NCI-H2171 treated with DMSO at 0.1 percent for 48 hours (cell line): ENCODE results near the gene ASIC2.
A peak's percentile ranks its signal among the peaks of the same experiment; 100 is the strongest.

Source experiments
- DNase-seq: peaks from one replicate; lab custom pipeline; 2025; lab: John Stamatoyannopoulos, UW

Gene ASIC2

DNA sequence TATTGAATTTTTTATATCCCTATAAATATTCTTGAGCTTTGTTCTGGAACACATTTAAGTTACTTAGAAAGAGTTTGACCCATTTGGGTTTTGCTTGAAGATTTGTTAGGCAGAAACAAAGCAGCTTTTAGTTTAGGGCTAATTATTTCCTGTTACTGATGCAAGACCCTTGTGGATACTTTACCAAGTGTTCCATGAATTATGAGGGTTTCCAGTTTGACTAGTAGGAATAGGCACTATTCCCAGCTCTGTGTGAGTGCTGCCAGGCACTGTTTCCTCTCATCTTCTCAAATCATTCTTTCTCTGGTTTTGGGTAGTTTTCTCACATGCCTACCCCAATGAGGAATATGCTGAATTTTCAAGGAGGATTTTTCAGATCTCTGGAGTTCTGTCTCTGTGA lies 221.4 kb downstream of the ASIC2 start:
- no peak for DNase-seq

DNA sequence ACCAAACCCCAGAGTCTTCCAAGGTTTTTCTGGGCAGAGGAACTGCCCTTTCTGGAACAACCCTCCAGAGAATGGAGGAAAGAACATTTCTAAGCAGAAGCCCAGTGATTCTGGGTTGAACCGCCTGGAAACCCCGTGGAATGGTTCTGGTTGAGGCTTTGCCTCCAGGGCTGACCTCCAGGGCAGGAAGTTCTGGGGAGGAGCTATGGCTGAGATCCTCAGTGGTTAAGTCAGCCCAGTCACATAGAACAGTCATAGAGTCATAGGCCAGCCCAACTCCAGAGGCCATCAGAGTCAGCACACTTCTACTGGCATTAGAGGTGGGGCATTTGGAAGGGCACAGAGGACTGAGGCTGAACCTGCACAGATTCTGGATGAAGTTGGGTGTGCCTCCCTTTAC lies 235.5 kb downstream of the ASIC2 start:
- DNase-seq = no peak

DNA sequence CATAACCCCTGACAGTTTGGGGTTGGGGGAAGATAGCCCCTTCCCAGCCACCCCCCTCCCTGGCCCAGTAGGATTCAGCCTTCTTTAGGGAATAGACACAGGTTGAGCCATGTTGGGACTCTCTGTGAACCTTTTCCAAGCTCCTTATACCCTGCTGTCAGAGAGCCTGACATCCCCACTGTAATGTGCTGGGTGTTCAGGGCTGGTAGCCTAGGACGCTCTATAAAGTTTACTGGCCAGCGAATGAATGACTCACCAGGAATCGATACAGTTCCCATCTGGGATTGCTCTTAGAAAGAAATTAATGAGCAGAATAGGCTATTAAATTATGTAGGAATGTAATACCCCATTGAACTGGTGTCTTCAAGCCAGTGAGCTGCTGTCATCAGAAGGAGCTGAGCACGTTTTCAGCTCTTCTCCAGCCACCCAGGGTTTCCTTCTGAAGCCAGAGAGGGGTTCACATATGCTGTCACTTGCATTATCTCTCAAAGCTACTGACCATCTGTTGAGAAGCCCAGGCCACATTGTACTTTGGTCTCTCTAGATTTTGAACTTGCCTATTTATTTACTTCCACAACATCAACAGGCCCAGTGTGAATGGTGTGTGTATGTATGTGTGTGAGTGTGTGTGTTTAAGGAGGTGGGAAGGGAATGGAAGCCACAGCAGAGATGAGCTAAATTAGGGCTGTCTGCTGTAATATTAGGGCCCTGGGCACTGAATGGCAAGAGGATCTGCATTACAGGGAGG lies 236.5 kb downstream of the ASIC2 start:
- no peak for DNase-seq

DNA sequence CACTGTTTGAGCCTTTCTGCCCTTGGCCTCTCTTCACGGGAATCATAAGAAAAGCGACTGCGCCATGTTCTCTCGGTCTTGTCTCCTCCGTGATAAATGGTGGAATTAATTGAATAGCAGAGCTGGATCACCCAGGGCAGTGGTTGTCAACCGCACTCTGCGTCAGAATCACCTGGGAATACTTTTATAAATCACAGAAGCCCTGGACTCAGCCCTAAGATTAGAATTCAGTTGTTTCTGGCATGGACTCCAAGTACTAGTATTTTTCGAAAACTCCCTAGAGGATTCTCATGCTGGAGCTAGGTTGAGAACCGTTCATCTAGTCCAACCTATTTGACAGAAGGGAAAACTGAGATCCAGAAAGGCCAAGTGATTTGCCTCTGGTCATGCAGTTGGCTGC lies 237.3 kb downstream of the ASIC2 start:
- no peak for DNase-seq

DNA sequence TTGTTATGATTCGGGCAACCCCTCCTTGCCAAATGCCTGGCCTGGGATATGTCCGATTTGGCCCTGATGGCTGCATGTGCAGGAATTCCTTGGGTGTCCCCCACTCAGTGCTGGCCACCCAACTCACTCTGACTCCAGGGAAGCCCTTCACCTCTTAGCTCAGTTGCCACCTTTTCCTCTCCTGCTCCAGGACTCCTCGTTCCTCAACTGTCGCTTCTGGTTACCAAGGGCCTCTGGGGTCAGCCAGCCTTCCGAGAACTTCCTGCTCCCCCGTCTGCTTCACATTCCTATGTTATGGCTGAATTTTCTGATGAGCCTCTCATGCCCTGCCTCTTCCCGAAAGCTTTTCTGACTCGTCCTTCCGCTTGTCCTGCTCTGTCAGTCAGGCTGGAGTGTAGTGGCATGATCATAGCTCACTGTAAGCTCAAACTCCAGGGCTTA lies 237.9 kb downstream of the ASIC2 start:
- no peak for DNase-seq

DNA sequence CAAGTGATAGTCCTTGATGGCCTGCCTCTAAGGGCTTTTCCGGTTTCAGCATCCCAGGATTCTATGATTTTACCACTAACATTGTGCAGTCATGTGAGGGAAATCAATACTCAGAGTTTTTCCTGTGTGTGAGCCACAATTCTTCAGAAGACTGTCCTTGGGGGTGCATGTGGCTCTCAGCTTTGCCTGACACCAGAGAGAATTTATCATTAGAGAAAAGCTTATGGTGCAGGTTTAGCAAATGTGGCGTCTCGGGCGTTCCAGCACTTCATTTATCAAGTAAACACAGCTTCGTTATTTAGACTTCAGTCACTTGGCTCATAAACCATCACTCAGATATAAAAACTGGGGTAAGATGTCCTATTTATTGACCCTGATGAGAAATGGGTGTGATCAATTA lies 238.7 kb downstream of the ASIC2 start:
- no peak for DNase-seq

DNA sequence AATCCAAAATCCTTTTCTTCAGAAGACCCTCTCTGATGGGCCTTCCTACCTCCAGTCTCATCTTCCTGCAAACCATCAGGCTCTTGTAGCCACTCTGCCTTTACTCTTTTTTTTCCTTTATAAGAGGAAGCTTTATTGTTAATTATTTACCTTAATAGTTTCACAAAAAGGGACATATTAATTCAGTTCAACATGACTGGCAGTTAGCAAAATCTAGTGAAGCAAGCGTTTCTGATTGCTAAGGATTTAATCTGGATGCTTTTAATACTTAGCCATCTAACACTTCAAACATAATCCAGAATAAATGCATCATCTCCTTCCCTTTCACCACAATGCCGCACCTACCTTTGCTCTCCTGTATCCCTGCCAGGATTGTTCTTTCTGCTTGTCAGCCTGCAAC lies 239.4 kb downstream of the ASIC2 start:
- DNase-seq = no peak

DNA sequence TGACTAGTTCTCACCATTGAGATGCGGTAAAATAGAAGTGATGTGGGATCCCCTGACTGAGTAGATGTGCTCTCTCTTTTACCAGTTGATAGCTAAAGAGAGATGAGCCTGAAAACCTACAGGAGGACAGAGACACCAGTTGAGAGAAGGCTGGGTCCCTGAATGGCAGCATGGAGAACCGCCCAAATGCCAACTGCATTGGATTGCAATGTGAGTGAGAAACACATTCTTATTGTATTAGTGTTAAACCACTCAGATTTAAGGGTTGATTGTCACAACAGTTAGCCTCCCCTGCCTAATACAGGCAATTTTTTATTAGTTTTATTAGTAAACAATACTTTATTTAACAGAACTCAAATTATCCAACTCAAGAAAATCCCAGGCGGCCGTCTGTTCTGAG lies 240.2 kb downstream of the ASIC2 start:
- DNase-seq = no peak

DNA sequence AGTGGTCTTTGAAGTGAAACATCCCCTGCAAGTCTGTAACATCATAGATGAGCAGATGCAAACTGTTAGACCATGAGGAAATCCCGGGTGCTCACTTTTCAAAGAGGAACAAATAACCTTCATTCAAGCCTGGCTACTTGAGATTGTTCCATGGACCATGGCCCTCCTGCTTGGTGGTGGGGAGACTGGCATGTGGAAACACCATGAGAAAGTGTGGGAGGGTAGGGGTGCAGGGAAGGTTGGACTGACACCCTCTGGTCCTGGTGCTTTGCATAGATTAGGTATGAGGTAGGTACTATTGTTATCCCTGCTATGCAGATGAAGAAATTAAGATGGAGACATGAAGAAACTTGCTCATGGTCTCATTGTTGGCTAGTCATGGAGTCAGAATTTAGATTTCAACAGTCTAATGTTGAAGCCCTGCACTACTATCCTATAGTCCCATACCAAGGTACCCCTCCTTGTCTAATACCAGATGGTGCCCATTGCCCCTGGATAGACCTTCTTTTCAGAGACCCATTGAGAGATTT lies 242.4 kb downstream of the ASIC2 start:
- DNase-seq = no peak

DNA sequence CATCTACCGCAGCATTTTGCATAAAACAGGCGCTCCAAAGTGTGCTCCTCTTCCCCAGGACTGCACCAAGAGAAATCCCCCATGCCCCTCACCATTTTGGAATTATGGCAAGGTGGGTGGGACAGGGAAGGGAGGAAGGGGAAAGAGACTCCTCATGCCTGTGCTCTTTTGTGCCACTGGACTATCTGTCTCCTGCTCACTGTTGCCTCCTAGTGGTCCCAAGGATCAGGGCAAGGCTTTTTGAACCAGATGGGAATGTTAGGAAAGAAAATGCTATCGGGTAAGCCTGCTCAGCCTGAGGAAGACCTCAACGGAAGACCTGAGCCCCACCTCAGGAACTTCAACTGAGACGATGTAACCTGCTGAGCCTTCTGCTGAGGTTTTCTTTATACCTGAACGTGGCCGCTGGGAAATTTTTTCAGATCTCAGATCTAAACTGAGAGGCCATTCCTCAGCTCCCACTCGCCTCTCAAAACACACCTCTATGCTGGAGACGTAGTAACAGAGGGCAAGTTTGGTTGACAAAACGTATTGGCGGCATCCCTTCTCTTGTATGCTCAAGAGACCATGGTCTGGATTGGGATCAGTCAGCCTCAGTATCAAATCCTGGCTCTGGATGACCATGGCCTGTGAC lies 243.2 kb downstream of the ASIC2 start:
- peak; percentile 57 for DNase-seq

DNA sequence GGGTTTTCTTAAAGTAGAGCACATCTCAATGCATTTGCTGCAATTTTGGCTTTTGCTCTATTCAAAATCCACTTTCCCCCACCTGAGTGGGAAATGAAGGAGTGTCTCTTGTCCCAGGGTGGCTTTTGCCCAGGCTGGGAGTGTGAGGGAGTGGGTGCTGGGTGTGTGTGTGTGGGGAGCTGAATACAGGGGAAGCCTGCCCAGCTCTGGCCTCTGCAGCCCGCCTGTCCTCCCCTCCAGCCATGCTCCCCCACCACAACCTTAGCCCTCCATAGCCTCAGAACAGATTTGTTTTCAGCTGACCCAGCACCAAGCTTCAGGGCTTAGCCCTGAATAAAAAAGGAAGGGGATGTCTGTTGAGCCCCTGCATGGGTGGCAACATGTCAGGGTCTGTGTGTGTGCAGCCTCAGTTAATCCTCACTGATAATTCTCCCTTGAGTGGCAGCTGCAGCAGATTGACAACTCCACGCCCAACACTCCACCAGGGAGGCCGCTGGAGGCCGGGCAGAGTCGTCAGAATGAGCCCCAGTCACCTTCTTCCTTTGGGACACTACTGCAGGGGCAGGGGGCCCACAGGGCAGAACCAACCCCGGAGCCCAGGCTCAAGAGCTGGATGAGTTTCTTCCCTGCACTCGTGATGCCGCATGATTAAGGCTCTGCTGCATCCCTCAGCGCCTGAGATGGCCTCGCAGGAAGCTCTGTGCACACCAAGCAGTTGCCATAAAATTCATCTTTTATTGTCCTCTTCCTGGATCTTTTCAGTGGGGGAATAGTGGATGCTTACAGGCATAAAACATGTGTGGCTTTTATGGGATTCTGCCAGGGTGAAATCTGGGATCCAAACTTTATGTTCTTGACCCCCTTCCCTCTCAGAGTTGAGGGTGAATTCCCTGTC lies 246.5 kb downstream of the ASIC2 start:
- no peak for DNase-seq

DNA sequence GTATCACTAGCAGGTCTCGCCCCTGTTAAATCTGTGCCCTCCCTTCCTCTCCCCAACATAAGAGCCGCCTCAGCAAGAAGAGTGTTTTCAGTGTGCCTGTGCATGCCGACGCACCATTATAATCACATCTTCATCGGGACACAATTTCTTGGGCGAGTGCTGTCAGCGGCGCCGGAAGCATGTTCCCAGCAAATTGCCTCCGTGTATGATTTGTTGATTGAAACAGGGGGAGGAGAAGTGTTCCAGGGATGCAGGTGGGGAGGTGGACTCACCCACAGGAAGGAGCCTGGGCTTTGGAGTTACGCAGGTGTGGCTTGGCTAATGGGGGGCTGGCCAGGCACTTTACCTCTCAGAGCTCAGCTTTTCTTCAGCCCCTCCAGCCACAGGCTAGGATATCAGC lies 247.9 kb downstream of the ASIC2 start:
- no peak for DNase-seq

DNA sequence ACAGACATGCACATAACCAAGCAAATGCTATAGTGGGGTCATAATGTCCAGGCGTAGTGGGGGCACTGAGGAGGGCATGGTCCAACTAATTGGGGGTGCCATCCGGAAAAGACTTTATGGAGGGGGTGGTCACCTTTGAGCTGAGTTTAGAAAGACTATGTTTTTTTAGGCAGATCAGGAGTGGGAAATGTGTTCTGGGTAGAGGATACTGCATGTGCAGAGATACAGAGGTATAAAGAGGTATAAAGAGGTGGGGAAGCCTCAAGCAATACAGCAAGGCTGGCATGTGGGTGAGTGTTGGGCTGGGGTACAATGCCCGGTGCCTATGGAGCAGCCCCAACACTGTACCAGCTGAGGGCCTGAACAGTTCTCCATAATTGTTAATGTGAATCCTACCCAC lies 248.3 kb downstream of the ASIC2 start:
- no peak for DNase-seq

DNA sequence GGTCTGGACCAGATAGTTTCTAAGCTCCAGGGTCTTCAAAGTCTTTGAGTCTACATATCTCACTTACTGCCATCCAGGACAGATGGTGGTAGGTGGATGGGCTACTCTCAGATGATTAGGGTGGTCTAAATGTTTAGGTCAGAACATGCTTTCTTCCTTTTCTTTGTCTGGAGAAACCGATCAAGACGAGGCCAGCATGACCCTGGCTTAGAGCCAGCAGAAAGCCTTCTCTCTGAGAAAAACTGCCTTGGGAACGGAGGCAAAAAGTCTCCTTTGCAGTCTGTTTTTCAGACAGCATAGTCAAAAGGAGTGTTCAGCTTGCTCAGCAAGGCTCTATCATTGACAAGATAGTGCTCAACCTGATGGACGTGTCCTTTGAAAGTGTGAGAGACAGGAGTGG lies 252.6 kb downstream of the ASIC2 start:
- no peak for DNase-seq

DNA sequence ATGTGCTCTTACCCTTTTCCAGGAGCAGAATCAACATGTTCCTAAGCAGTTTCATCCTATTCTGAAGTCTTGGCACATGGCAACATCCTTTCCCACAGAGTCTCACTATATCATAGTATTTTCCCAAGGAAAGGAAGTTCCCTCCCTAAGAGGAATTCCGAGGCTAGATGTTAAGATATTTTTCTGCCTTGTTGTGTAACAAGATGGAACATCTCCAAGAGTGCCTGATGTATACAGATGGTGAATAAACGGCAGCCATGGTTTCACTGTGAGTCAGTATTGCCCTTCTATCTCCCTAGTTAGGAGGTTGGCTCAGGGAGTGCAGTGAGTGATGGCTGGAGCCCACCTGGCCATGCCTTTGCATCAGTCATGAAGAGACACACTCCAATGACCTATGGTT lies 253.2 kb downstream of the ASIC2 start:
- no peak for DNase-seq

DNA sequence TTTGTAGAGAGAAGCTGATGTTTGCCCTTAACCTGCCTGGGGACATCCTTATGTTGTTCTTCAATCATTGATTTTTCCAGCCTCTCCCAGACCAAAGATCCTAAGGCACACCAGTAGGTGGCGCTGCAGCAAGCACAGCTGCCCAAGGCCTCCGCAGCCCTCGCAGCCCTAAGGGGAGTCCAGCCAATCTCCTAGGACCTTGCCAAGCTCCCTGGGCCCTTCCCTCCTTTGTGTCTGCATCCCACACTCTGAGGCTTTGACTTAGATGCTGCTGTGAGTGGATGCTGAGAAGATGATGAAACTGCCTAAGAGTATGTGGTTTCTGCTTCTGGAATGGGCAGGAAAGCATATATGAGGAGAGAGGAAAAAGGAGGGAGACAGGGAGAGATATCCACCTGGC lies 254.4 kb downstream of the ASIC2 start:
- no peak for DNase-seq

DNA sequence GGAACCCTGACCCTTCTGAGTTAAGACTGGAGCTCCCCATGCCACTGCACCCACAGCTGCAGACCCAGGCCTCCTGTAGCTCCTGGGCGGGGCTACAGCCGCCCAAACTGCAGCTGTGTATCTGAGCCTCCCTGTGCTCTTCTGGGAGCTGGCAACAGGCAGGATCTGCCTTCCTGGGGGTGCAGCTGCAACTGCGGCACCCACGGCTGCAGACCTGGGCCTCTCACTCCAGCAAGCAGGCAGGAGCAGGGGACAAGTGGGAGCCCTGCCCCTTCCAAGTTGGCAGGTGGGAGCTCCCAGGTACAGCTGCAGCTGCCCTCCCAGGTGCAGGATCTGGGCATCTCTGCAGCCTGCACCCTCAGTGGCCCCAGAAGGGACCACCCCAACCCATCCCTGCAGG lies 259.9 kb downstream of the ASIC2 start:
- no peak for DNase-seq

DNA sequence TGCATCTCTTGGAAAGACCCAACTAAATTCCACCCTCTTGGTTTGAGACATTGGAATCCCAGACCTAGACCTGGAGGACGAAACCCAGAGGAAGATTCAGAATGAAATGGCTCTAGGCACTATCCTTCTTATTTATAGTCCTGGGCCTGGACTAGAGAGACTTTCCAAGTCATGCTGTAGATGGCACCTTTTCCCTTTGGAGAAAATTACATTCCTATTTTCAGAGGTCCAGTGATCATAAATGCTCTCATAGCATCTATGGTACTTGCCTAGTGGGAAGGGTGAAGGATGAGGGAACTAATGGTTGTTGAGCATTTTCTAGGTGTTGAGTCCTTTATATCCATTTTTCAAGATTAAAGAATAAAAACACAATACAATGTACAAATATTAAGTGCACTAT lies 264.3 kb downstream of the ASIC2 start:
- no peak for DNase-seq

DNA sequence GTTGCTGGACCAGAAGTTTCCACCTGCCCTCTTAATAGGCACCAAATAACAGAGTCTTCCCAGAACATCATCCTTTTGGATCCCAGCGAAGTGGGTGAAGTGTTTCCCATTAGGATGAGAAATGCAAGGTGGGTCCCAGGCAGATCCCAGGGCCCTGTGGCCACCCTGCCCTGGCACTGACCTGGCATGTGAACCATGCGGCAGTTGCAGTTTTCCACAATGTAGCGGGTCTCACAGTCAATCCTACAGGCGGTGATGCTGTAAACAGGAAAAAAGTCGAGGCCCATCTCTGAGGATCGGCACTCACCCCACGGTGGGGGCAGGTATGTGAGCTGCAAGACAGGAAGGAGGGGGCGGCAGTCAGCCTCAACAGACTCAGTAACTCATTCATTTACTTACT lies 265.0 kb downstream of the ASIC2 start:
- DNase-seq = no peak

DNA sequence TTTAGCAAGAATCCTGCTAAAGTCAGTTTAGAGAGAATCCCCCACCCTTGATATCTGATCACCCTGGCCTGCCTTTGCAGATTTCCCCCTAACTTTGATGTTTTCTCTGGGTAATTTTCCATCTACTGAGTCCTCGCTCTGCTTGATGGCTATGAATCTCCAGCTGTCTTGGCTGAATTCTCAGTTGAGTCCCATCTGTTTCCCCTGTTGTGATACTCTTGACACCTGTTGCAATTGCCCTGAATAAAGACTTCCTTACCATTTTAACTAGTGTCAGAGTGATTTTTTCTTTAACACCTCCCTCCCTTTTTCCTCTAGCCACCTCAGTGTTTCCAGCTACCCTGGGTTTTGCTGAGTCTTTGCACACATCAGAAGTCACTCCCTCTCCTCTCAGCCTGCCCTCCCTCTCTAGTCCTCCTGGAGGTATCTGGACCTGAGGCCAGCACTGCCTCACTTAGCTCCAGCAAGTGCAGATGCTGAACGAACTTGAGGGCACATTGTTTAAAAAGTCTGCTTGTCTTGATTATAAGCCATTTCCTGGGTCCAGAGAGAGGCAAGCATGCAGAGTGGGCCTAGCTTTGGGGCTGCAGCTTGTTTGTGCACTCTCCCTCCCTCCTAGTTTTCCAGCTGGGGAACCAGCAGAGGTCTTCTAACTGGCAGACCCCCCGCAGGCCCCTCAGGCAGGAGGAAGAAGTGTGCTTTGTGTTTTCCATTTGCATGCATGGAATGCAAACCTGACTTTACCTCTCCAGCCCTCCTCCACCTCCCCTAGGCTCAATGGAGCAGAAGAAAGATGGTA lies 268.2 kb downstream of the ASIC2 start:
- DNase-seq = peak; percentile 63

DNA sequence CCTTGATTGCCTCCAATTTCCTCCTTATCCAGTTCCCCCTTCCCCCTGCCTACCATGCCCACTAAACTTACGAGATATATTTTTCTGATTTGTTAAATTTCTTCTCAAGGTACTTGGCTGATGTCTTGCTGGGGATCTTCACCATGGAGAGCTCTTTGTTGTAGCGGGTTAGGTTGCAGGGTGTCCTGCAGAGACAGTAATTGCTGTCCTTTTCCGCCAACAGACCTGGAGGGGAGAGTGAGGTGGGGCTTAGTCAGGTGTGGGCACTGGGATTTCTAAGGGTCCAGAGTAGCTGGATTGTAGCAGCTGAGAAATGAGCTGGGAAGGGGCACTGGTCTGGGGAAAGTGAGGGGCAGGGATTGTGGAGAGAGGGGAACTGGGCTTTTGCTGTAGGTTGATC lies 269.3 kb downstream of the ASIC2 start:
- DNase-seq = no peak
